B cell (primary cell): ENCODE results near the gene UBA1. TPM values are rescaled to one million over a fixed set of nuclear protein-coding genes. Genes with fewer than 3 reads are reported as not detected.

Experiments used
- ATAC-seq: fragments of 200-7000 bp; cut with Tn5 transposase; one replicate; pipeline ENCODE4 v1.10.0; 2021; ENCODE audit warnings: low read depth, mild to moderate bottlenecking, moderate number of reproducible peaks, moderate library complexity
- CTCF ChIA-PET: fragments of 350-600 bp; sonication (Branson Sonifier 250); formaldehyde crosslinking; loops from one replicate; lab custom pipeline; 2021; ENCODE audit warnings: antibody characterized with exemption, inconsistent platforms; lab: Charles Lee
- POLR2A ChIA-PET: fragments of 350-600 bp; sonication (Branson Sonifier 250); formaldehyde crosslinking; loops from one replicate; lab custom pipeline; 2021; ENCODE audit warnings: antibody characterized with exemption; lab: Charles Lee
- DNase-seq: peaks from one replicate; pipeline ENCODE4 v3.0.0; 2013
- H2AFZ ChIP-seq: 2 replicates; pipeline ENCODE4 v1.6.1; 2012; ENCODE audit warnings: mild to moderate bottlenecking, low read depth, low read length; ENCODE audit not compliant: insufficient read depth, poor library complexity, severe bottlenecking
- H3K27ac ChIP-seq, 2 donors: 1 replicate in 1 of 2; 2 replicates in 1 of 2; pipeline ENCODE4 v1.5.1; 2012 to 2013; ENCODE audit warnings: low read length in 2 of 2, mild to moderate bottlenecking in 2 of 2, moderate library complexity in 1 of 2
- H3K27me3 ChIP-seq, 4 experiments: fragments of 200-600 bp in 1 of 4; sonication (generic) in 1 of 4; replicated peaks in 1 of 4; 1 replicate in 2 of 4; 2 replicates in 2 of 4; pipeline versions ENCODE4 v1.6.1 to v1.7.0; 2013 to 2016; ENCODE audit warnings: low read length in 3 of 4, mild to moderate bottlenecking in 2 of 4, mixed read lengths in 1 of 4, moderate library complexity in 1 of 4; ENCODE audit not compliant: insufficient read depth in 4 of 4, control insufficient read depth in 3 of 4; ENCODE audit errors: control extremely low read depth in 1 of 4
- H3K36me3 ChIP-seq, 2 experiments: replicated peaks in 1 of 2; 1 replicate in 1 of 2; 2 replicates in 1 of 2; pipeline versions ENCODE4 v1.6.1 to v1.7.1; 2013; ENCODE audit warnings: low read length in 1 of 2; ENCODE audit not compliant: insufficient read depth in 2 of 2, control insufficient read depth in 1 of 2; ENCODE audit errors: control extremely low read depth in 1 of 2, extremely low read depth in 1 of 2
- H3K4me1 ChIP-seq, 2 donors: fragments of 200-600 bp in 1 of 2; sonication (generic) in 1 of 2; 1 replicate in 1 of 2; 2 replicates in 1 of 2; pipeline versions ENCODE4 v1.5.1 to v1.6.1; 2013 to 2017; ENCODE audit warnings: low read length in 2 of 2; ENCODE audit not compliant: control insufficient read depth in 2 of 2, insufficient read depth in 2 of 2
- H3K4me2 ChIP-seq: replicated peaks from 2 replicates; pipeline ENCODE3; 2012; ENCODE audit warnings: mild to moderate bottlenecking, low read depth, low read length; ENCODE audit not compliant: poor library complexity, severe bottlenecking
- H3K4me3 ChIP-seq, 5 experiments: fragments of 200-600 bp in 1 of 5; sonication (generic) in 1 of 5; 1 replicate in 3 of 5; 2 replicates in 2 of 5; pipeline versions ENCODE4 v1.5.1 to v1.7.0; 2011 to 2016; ENCODE audit warnings: low read length in 4 of 5, mild to moderate bottlenecking in 4 of 5, low read depth in 2 of 5, control low read depth in 1 of 5, moderate library complexity in 1 of 5; ENCODE audit not compliant: insufficient read depth in 1 of 5; ENCODE audit errors: control extremely low read depth in 1 of 5, extremely low read depth in 1 of 5
- H3K79me2 ChIP-seq: fragments of 200-600 bp; sonication (generic); one replicate; pipeline ENCODE4 v1.6.0; 2016; ENCODE audit warnings: low read length; ENCODE audit not compliant: control insufficient read depth, insufficient read depth
- H3K9ac ChIP-seq: fragments of 200-600 bp; sonication (generic); 2 replicates; pipeline ENCODE4 v1.6.1; 2017; ENCODE audit warnings: mild to moderate bottlenecking, low read length, moderate library complexity
- H3K9me3 ChIP-seq, 3 donors: one replicate each; pipeline versions ENCODE4 v1.6.1 to v1.7.1; 2013; ENCODE audit warnings: low read length in 2 of 3; ENCODE audit not compliant: control insufficient read depth in 2 of 3, insufficient read depth in 1 of 3; ENCODE audit errors: control extremely low read depth in 1 of 3
- H4K20me1 ChIP-seq: 2 replicates; pipeline ENCODE4 v1.6.0; 2012; ENCODE audit warnings: mild to moderate bottlenecking, low read length; ENCODE audit not compliant: insufficient read depth, control insufficient read depth, poor library complexity, severe bottlenecking
- H3K27ac Mint-ChIP-seq: one replicate; pipeline ENCODE4 v1.8.0; 2021; ENCODE audit warnings: mixed read lengths
- H3K27me3 Mint-ChIP-seq: one replicate; pipeline ENCODE4 v1.8.0; 2021; ENCODE audit warnings: mixed read lengths
- H3K4me1 Mint-ChIP-seq: one replicate; pipeline ENCODE4 v1.8.0; 2021; ENCODE audit warnings: mixed read lengths
- H3K4me3 Mint-ChIP-seq: one replicate; pipeline ENCODE4 v1.8.0; 2021; ENCODE audit warnings: mixed read lengths
- H3K9me3 Mint-ChIP-seq: one replicate; pipeline ENCODE4 v1.8.0; 2022; ENCODE audit warnings: mixed read lengths; ENCODE audit not compliant: insufficient read depth
- EZH2 ChIP-seq: IDR thresholded peaks from 2 replicates; pipeline ENCODE4 v1.6.1; 2012; ENCODE audit warnings: borderline replicate concordance, low read depth, mild to moderate bottlenecking, moderate library complexity, low read length; ENCODE audit not compliant: insufficient read depth, poor library complexity, severe bottlenecking
- WGBS: methylation state at CpG from one replicate; pipeline ENCODE4 v1.1.5; 2013; ENCODE audit warnings: missing lambda C conversion rate; ENCODE audit not compliant: insufficient coverage; 5-methylcytosine and 5-hydroxymethylcytosine counted together
- intact Hi-C: fragments of 100-400 bp; cut with micrococcal nuclease; formaldehyde crosslinking; loops from one replicate; pipeline ENCODE4 v1.10.0; 2022
- polyA plus RNA-seq: library from polyadenylated mRNA; depleted of rRNA; stranded (reverse); fragments of >200 nt; gene quantifications from 2 replicates; pipeline ENCODE4 v1.2.3, GENCODE V29; 2012
- total RNA-seq, 2 donors: library from RNA; stranded (reverse); fragments of 120-200 nt in 1 of 2; gene quantifications; 1 replicate in 1 of 2; 2 replicates in 1 of 2; pipeline versions ENCODE4 v1.2.3 to v1.2.4, GENCODE V29; 2013 to 2022
- TF ChIP-seq, protein P1 (sequence below): fragments of 200-600 bp; IDR thresholded peaks from one replicate; pipeline ENCODE4 v1.8.0; 2022; ENCODE audit warnings: antibody characterized with exemption, mild to moderate bottlenecking

Gene UBA1
- total and polyA plus RNA-seq, 2 donors (not counting 1 experiment from before 2014, with no cell fraction given): 166 to 211 TPM

DNA sequence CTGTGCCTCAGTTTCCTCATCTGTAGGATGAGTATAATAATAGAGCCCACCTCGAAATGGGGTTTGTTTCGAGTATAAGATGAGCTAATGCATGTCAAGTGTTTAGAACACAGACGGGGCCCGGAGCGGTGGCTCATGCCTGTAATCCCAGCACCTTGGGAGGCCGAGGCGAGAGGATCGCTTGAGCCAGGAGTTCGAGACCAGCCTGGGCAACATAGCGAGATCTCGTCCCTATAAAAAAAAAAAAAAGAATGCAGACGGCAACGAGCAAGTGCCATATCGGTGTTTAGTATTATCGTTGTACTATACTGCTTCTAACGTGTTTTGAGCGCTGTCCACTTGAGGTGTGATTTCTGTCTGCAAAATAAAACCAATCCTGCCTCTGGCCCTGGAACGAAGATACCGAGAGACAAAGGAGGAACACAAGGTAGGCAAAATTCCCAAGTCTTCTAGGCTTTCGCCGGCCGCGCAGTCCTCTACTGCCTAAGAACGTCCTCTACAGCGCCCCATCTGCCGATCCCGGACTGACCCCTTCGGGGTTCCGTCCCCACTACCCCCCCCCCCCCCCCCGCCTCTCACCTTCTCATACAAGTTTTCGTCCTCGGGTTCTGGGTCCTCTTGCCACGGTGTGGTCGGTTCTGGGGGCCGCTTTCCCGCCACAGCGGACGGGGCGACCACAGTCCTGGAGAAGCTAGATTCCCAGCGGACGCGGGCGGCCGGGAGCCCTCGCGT, 49.6 kb upstream of the UBA1 start:
- Mint-ChIP-seq H3K9me3 (no peaks in the 10 kb centered on the region), H3K27me3 (no peaks in the 10 kb centered on the region), H3K4me1 (peaks cover 35% of the 10 kb centered on the region), H3K4me3 (peak overlapping the region; percentile 97), H3K27ac (peak overlapping the region; percentile 99)
- peaks cover 36% of the 10 kb centered on the region for H3K79me2 ChIP-seq
- ChIA-PET CTCF (interaction anchor here (0.6 to 1.5 kb wide), 6 partner anchors 13 to 306 kb away, joined by 3 to 8 read pairs (median 4); no protein-coding TSS in a partner anchor), POLR2A (interaction anchor here (0.6 to 3.2 kb wide), 7 partner anchors 15 to 1430 kb away, joined by 3 to 21 read pairs (median 6); partner anchors contain the start of genes CDK16, RBM3, RP2 and USP11)
- DNase-seq (no peak), ATAC-seq (peak; percentile 6)
- H3K9ac ChIP-seq: peak overlapping the region; percentile 79
- peak overlapping the region; percentile 77 for H2AFZ ChIP-seq
- no peaks in the 10 kb centered on the region for H3K9me3 ChIP-seq
- peaks cover 12% of the 10 kb centered on the region for H4K20me1 ChIP-seq
- TF ChIP-seq EZH2: no peak
- TF ChIP-seq, protein P1, sequence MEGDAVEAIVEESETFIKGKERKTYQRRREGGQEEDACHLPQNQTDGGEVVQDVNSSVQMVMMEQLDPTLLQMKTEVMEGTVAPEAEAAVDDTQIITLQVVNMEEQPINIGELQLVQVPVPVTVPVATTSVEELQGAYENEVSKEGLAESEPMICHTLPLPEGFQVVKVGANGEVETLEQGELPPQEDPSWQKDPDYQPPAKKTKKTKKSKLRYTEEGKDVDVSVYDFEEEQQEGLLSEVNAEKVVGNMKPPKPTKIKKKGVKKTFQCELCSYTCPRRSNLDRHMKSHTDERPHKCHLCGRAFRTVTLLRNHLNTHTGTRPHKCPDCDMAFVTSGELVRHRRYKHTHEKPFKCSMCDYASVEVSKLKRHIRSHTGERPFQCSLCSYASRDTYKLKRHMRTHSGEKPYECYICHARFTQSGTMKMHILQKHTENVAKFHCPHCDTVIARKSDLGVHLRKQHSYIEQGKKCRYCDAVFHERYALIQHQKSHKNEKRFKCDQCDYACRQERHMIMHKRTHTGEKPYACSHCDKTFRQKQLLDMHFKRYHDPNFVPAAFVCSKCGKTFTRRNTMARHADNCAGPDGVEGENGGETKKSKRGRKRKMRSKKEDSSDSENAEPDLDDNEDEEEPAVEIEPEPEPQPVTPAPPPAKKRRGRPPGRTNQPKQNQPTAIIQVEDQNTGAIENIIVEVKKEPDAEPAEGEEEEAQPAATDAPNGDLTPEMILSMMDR: no peak
- 4% methylated on average over 25 of the region's 46 CpGs for WGBS
- intact Hi-C loops: loop anchor here (1.0 to 2.0 kb wide), 2 partner anchors 15 to 697 kb away; no protein-coding TSS in a partner anchor
- H3K36me3 ChIP-seq: peaks cover 0 to 6% of the 10 kb centered on the region in 2 experiments
- H3K4me3 ChIP-seq: peak overlapping the region; percentile 71 to 83 (median 72)
- H3K27ac ChIP-seq: peak overlapping the region; percentile 94 to 95
- peak overlapping the region; percentile 77 for H3K4me2 ChIP-seq
- no peaks in the 10 kb centered on the region for H3K27me3 ChIP-seq
- H3K4me1 ChIP-seq: peaks cover 20 to 32% of the 10 kb centered on the region in 2 donors
